HG02763 (cell line): ENCODE results near the gene EBF4.

ENCODE experiments used
- ATAC-seq: cut with Tn5 transposase; IDR thresholded peaks from one replicate; pipeline ENCODE4 v1.9.1; 2021; ENCODE audit warnings: mild to moderate bottlenecking, moderate library complexity; ENCODE audit not compliant: unreplicated experiment

Gene EBF4

DNA sequence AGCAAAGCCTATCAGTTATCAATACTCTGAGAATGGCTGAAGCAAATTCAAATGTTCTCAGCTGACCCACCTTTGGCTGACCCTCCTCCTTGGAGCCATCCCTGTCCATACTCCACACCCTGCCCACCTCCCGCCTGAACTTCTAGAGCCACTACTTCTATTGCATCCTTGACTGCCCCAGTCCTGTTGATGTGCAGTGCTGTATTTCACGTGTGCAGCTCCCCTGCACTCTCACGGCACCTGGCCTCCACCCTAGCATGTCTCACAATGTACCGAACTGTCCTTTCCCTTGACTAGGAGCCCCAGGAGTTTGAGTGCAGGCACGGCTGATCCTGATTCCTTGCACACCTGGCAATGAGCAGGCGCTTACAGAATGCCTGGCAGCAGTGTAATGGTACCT lies 100.9 kb downstream of the EBF4 start:
- ATAC-seq: no peak

DNA sequence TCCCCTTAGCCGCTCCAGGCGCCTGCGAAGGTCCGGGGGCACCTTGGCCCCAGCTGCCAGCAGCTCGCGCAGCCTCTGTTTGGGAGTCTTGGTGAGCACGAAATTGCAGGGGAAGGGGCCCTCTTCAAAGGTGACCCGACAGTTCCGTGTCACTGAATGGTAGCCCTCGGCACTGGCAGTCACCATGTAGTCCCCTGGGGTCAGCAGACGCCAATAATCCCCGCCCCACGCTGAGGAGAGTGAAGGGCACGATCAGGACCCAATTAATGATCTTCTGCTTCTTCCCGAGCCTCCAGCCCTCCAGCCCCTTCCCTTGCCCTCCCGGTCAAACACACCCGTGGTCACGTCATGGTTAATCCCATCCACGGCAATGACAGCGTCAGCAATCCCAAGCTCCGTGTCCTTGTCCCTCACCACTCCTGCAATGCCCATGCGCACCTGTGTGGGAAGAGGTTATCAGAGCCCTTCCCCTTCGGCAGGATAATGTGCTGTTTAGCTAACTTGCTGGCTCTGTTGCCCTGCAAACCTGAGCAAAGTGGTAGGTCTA lies 101.7 kb downstream of the EBF4 start:
- no peak for ATAC-seq

DNA sequence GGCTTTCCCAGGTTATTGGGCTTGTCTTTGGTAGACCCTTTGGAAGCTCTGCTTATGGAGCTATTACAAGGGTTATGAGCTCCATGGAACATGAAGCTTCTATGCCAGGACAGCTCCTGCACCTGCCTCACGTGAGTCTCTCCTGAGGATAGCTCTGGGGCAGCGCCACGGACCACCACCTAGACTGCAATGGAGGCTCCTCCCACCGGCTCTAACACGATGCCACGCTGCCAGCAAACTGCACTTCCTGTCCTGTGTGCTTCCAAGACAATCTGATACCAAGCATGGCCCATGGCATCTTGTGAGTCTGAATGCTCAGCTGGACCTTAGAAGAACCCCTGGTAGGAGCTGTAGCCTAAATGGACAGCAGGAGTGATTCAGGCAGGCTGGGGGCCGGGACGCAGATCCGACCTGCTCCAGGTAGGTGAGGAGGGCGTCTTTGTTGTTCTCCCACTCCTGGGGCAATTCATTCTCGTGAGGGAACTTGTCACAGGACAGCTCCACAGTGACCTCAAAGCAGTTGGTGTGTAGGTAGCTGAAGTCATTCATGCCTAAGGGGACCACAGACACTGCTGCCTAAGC lies 102.4 kb downstream of the EBF4 start:
- no peak for ATAC-seq

DNA sequence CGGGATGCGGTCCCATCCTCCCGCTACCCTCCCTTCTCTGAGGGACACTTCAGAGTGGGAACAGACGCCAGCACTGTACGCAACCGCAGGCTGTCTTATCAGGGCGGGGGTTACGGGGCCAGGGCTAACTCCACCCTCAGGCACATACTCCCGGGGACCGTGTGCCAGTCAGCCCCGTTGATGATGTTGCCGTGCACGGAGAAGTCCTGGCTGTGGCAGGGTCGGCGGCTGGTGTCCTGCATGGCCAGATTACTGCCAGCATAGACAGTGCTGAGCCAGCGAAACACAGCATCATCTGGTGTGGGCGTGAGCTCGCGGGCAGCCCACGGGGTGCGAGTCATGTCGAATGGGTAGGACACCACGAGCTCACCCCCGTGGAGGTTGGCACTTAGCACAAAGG lies 102.9 kb downstream of the EBF4 start:
- ATAC-seq: no peak

DNA sequence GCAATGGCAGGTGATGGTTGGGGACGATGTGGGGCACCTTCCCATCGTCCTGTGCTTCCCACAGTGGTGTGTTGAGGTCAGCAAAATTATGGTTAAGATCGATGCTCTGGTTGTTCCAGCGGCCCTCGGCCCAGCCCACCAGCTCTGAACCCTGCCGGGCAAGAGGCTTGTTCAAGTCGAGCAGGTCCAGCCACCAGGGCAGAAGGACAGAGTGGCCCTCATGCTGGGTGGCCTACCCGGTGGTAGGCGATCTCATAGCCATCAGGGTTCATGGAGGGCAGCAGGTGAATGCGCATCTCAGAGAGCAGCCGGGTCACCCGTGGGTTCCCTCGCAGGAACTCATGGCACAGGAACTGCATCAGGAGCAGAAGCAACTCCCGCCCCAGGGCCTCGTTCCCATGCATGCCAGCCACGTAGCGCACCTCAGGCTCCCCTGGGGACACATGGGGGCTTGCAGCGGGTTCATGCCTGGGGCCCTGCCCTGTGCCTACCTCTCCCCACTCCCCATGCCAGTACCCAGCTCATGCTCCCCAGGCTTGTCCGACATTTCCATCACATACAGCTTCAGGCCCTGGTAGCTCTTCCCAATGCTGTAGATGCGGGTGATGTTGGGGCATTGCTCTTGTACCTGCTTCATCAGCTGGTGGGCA lies 103.6 kb downstream of the EBF4 start:
- no peak for ATAC-seq

DNA sequence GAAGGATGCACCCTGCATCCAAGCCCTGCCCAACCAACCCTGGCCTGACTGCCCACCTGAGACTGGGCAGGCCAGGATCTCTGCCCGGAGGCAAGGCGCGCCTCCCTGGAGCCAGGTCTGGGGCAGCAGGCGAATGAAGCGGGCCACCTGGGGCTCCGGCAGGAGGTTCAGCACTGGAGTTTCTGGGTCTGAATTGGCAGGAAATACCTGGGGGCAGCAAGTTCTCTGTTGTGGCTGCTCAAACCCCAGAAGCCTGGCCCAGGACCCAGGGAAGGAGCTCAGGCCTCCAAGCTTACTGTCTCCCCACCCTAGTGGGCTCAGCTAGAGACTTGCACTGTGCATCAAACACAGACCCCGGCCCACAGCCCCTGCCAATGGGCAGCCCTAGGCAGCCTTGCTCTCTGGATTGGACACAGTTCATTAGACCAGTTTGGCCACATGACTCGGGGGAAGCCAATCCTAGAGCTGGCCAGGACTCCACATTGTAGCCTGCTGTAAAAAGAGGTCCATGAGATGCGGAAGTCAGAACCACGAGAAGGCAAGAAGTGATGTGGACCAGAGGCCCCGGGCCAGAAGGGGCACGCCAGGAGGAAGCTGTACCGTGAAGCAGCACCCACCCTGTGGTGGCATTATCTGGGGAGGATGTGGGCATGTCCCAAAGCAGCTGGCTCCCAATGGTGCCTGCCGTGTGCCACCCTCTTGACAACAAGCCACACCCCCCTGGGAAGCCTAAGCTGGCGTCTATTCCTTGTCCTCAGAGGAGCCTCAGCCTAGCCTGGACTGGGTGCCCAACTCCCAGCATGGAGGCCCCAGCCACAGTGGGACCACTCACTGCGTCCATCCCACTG lies 104.8 kb downstream of the EBF4 start:
- no peak for ATAC-seq

DNA sequence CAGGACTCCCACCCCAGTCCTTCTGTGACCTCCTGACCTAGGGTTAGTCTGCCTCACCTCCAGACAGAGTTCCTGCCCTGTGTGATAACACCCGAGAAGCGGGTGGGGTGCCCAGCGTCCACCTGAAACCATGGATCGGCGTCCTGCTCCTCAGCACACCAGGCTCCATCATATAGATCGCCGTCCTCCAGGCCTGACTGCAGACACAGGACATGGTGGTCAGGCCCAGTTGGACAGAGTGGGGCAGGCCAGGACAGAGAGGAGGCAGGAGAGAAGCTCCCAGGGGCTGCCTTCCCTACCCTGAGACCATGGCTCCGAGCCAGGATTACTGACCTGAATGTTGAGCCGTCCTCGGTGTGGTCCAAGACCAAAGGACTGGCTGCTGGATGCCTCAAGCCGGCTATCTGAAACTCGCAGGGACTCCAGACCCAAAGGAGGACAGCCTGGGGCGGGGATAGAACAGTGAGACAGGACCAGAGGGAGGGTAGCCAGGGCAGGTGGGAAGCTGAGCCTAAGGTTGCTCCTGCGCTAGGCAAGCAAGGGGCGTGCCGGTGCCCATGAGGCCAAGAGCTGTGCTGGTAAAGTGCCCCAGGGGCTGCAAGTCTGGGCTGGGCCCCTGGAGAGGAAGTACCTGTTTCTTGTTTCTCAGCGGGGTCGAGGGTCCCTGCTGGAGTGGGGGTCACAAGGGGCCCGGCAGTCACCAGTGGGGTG lies 105.7 kb downstream of the EBF4 start:
- no peak for ATAC-seq

DNA sequence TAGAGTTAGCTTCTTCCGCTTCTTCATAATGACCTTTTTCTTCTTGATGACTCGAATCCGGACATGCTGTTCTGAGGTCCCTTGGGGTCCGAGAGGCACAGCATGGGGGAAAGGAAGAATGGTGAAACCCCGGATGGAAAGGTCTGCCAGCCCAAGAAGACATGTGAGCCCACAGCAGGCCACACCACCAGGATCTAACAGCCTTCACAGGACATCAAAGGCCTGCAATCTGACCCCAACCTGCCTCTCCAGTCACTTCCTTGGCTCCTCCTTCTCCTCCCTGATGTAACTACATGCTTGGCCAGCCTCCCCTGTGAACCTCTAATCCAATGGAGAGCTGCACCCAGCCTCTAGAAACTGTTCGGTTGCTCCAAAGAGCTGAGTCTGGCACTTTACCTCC lies 106.2 kb downstream of the EBF4 start:
- no peak for ATAC-seq

DNA sequence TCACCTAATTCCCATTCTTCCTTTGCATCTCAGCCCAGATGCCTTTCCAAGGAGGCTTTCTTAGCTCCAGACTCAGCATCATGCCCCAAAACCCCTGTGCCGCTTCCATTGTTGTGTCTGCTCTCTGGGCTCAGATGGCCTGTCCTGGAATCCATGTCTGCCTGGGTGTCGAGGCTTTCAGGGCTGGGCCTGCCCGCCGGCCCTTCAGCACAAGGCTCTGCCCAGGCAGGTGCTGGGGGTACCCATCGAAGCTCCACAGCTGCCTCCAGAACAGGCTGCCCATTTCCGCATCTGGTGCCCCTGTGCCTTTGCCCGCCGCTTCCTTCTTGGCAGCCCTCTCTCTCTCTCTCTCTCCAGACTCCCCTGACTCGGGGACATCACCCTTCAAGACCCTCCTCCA lies 106.7 kb downstream of the EBF4 start:
- no peak for ATAC-seq

DNA sequence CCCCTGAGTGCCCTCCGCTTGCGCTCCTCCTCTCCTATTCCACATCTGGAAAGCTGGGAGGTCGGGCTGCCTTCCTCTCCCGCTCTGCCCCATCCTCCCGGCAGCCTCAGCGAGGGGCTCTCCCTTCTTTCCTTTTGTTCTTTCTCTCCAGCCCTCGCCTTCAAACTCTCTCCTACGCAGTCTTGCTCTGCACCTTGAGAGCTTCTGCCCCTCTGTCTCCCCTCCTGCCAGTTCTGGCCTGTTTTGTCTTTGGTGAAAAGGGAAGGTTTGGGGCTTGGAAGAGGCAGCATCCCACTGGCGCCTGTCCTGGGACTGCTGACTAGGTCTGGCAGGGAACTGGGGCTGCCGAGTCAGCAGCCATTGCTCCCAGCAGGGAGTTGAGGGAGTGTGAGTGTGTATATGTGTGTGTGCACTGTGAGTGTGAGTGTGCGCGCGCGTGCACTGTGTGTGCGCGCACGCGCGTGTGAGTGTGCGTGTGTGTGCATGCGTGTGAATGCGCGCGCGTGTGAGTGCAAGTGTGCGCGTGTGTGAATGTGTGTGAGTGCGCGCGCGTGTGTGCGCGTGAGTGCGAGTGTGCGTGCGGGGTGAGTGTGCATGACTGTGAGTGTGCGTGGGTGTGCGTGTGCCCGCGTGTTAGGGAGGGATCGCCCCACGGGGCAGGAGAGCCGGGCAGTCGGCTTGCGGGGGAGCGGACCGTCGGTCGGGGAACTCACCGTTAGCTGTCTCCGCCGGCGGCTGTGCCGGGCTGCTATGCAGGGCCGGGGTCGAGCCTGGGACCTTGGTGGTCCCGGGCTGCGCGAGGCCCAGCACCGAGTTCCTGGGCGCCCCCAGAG lies 107.3 kb downstream of the EBF4 start:
- peak; percentile 27 for ATAC-seq

DNA sequence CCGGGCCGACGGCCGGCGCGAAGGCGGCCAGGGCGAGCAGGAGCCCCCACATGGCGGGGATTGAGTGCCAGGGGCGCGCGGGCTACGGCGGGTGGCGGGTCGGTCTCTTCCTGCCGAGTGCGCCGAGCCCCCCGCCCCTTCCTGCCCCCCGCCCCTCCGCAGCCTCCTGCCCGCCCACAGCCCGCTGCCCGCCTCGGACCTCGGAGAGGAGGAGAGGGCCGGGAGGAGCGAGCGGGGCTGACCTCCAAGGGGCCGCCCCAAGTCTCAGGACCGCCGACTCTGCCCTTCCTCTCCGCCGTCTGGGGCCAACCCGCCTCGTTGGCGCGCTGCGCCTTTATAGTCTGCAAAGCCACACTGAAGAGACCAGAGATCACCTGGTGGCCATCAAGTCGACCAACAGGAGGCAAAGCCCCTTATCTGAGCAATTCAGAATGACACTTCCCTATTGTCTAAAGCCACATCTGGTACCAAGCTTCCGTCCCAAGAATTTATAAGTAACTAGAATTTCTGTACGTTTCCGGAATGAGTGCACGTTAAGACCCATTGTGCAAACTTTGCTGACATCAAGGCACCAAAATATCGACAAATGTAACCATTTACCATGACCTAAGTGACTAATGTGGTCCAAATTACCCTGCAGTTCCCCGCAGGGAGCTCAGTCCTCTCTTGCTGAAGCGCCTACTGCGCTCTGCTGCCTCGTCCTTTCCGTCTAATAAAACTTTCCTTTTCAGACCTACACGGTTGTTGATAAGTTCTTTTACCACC lies 108.1 kb downstream of the EBF4 start, which contains the start of gene CPXM1:
Gene CPXM1 (minus strand): TSS at position 107 of the 765 bp plus-strand sequence. CDS start 55 bp downstream, at position 52.
- ATAC-seq: peak; percentile 42

DNA sequence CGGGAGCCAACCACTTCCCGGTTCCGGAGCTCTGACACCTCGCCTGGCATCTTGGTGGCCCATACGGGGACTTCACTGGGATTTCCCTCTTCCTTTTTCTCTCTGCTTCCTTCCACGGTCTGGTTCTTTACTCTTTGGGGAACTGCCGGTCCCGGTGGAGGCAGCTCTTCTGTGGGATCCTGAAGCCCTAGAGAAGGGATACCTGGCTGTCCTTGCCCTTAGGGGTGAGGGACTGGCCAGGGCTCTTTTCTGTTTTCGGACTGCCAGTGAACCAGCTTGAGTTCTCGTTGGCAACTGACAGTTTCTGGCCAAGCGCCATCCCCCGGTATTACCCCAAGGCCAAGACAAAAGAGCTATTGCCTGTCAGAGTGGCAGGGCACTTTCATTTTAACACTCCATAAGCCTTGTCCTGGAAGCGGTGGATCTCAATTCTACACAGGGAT lies 108.7 kb downstream of the EBF4 start:
- ATAC-seq: no peak

DNA sequence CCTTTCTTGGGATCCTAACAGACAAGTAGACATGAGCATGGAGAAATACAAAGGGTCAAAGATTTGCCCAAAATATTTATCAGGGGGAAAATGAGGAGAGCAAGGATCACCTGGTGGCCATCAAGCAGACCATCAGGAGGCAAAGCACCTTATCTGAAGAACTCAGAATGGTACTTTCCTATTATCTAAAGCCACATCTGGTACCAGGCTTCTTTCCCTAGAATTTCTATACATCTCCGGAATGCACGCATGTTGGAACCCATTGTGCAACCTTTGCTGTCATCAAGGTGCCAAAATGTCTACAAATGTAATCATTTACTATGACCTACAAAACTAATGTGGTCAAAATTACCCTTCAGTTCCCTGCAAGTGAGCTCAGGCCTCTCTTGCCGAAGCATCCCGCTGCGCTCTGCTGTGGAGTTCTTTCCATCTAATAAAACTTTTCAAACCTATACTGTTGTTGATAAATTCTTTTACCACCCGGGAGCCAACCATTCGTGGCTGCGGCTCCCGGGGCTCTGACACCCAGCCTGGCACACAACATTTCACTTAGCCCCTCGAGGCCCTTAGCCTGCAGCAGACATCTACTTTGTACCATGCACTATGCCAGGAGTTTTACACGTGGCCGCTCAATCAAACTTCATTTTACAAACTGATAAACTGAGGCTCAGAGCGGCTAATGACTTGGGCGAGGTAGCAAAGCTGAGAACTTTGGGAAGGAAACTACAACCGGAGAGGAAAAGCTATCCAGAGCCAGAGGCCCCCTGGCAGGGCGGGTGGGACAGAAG lies 111.7 kb downstream of the EBF4 start:
- no peak for ATAC-seq

DNA sequence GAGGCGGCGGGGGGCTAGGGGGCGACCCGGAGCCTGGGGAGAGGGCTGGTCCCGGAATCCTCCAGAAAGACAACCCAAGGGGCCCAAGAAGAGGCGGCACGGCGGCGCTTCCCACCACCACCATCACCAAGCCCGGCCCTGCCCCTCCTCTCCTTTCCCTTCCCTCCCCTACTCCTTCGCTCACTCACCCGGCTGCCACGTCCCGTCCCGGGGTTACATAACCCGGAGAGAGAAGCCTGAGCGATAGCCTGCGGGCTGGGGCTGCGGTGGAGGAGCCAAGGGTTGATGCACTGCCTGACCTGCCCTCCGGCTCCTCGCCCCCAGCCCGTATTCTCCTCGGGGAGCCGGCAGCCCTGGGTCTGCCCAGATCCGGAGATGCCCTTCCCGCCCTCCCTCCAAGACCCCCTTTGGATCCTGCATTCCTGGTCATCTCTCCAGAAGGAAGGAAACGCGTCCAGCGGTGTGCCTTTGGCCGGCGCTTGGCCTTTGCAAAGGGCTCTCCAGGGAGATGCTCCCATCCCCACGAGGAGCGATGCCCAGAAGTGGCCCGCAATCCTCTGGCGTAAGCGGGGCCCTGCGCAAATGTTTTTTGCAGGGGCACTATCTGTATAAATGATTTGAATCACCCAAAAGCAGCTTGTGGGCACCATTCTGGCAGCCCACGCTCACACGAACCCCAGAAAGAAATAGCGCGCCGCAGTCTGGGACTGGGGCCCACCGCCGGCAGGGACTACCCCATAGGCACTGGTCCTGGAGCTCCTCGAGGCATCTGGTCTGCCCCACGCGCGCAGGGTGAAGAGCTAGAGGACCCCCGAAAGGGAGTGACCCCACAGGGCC lies 112.5 kb downstream of the EBF4 start:
- ATAC-seq: no peak

DNA sequence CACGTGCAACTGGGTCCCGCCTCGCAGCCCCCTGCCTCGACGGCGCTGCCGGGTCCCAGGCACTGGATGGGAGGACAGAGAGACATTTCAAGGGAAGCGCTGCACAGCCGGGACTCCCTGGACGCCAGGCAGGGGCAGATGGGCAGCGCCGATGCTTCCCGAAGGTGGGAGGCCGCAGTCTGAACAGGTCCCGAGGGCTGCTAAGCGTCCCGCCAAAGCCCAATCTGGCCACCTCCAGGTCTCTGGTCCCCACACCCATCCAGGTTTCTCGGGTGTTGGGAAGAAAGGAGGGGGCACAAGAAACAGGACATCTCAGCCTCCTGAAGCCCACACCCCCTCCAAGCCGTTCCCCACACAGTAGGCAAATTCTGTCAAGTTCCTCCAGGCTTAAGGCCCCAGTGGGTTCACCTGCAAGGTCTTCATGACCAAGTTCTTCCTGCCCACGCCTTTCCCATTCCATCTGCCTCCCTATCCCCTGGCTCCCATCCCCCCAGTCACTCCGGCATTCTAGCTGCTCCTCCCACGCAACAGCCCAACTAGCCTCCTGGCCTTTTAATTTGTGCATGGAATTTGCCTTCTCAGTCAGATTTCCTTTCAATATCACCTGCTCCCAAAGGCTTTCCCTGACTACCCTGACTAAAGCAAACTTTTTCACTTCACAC lies 113.2 kb downstream of the EBF4 start:
- ATAC-seq: no peak

DNA sequence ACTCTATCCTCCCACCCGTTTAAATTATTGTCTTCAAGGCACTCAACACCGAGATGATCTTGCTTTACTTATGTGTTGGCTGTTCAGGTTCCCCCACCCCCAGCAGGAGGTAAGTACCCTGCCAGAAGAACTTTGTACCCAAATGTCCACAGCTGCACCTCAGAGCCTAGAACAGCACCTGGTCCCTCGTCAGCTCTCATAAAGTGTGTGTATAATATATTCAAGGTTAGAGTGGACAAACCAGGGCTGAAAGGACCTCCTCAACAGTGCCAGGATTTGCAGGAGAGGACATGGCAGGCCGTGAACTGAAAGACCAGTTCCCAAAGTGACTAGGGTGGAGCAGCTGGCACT lies 113.7 kb downstream of the EBF4 start:
- ATAC-seq: no peak

DNA sequence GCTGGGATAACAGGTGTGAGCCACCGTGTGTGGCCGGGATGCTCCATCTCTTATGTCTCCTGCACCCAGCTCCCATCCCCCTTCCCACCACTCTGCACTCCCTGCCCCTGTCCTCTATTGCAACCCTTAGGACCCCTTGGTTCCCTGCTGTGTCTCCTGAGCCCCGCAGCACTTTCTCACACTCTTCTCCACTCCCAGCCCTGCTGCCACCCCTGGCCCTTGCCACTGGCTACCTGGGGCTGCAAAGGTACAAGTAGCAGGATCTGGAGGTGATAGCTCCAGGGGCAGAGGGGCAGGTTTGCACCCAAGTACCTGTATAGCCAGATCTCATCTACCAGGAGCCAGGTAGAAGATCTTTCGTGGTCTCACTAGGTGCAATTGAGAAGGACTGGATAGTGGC lies 114.4 kb downstream of the EBF4 start:
- no peak for ATAC-seq
